ENCODE measurements around the gene SLC4A5. TPM values are rescaled to one million over a fixed set of nuclear protein-coding genes. Genes with fewer than 3 reads are reported as not detected.

SLC4A5 gene
- total and polyA plus RNA-seq, 8 donors: 0.12 to 4.8 (median 0.58) TPM; not detected in 1

DNA sequence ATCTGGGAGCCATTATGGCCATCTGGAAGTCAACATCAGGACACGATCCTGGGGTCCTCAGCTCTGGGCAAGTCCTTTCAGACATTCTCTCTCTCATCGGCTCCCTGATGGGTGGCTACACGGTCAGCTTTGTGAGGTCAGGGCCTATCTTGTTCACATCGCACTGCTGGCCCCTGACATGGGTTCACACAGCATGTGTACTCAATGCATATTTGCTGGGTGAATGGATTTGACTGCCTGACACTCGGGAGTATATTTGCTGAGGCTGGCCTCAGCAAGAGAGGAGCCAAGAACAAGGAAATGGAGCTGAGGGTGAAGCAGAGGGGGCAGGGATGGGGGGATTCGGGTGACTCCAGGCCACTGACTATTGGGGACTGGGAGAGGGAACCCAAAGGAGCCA lies 50.5 kb downstream of the SLC4A5 start:
- Histone ChIP-seq H3K4me1 (peaks cover 5 to 30% (median 16%) of the 10 kb centered on the region in 4 donors), H3K4me3 (no peak overlapping the region), H3K27me3 (no peaks in the 10 kb centered on the region), H3K36me3 (no peaks in the 10 kb centered on the region), H3K9me3 (no peaks in the 10 kb centered on the region), H3K27ac (peak overlapping the region in 4 of 5 donors; percentile 29 to 56 (median 46))
- WGBS, 5 donors: 36 to 76% (median 48%) methylated on average over 4 to 6 of the region's 6 CpGs
- DNase-seq: peak; percentile 40 to 71
- TF ChIP-seq POLR2AphosphoS5 (IDR thresholded peaks at IDR 0.05): peak in 1 of 3 donors; percentile 39
- no peak for TF ChIP-seq POLR2A (IDR thresholded peaks at IDR 0.05)
- intact Hi-C loops (cut with DNase I; ENCODE audit: low total_unique reads): no loop called here

DNA sequence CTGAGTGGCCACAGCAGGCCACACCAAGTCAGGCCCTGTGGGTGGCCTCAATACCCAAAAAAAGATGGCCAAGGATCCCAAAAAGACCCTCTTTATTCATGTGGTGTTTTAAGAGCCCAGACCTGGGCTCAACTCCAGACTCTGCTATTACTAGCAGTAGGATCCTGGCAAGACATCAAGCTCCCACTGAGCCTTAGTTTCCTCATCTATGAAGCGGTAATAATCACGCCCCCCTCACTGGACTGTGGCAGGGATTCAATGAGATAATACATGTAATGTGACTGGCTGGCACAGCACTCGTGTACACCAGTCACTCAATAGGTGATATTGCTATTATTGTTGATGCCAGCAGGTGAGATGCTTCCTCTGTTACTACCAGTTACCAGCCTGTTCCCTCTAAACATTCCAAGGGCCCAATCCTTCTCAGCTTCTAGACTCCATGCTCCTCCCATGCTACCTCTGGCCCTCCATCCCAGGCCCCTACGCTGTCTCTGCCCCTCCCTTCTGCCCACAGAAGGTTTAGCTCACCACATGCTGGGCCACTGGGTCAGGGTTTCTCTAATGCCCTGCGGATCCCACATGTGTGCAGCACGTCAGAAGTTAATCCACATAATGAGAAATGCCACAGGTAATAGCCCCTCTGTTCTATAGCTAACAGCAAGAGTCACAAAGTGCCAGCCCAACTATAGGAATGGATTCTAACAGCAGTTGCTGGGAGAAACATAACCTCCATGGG lies 51.2 kb downstream of the SLC4A5 start:
- Histone ChIP-seq H3K9me3 (no peaks in the 10 kb centered on the region), H3K36me3 (no peaks in the 10 kb centered on the region), H3K4me3 (no peak overlapping the region), H3K27me3 (no peaks in the 10 kb centered on the region), H3K27ac (no peak overlapping the region), H3K4me1 (peaks cover 5 to 30% (median 16%) of the 10 kb centered on the region in 4 donors)
- WGBS, 5 donors: 69 to 89% (median 75%) methylated on average over 6 of the region's 6 CpGs
- intact Hi-C loops (cut with DNase I; ENCODE audit: low total_unique reads): no loop called here
- TF ChIP-seq, protein P1, sequence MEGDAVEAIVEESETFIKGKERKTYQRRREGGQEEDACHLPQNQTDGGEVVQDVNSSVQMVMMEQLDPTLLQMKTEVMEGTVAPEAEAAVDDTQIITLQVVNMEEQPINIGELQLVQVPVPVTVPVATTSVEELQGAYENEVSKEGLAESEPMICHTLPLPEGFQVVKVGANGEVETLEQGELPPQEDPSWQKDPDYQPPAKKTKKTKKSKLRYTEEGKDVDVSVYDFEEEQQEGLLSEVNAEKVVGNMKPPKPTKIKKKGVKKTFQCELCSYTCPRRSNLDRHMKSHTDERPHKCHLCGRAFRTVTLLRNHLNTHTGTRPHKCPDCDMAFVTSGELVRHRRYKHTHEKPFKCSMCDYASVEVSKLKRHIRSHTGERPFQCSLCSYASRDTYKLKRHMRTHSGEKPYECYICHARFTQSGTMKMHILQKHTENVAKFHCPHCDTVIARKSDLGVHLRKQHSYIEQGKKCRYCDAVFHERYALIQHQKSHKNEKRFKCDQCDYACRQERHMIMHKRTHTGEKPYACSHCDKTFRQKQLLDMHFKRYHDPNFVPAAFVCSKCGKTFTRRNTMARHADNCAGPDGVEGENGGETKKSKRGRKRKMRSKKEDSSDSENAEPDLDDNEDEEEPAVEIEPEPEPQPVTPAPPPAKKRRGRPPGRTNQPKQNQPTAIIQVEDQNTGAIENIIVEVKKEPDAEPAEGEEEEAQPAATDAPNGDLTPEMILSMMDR (IDR thresholded peaks at IDR 0.05): no peak
- no peak for DNase-seq

DNA sequence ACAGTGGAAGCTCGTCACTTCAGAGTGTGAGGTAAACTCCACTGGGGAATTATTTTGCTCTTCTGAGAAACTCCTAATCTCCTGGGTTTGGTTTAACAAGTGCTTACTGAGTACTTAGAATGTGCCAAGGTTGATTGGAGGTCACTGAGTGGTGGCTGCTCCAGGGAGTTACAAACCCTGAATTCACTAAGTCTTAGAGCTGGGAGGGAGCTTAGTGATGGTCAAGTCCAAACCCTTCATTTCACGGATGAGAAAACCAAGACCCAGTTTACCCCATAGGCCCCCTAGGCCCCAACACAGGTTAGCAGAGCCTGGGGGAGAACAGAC lies 52.0 kb downstream of the SLC4A5 start:
- 53 to 78% (median 66%) methylated on average over 2 of the region's 2 CpGs for WGBS, 5 donors
- H3K27me3 ChIP-seq: no peaks in the 10 kb centered on the region
- H3K4me1 ChIP-seq: peaks cover 5 to 30% (median 16%) of the 10 kb centered on the region in 4 donors
- TF ChIP-seq POLR2A (IDR thresholded peaks at IDR 0.05): no peak
- TF ChIP-seq POLR2AphosphoS5 (IDR thresholded peaks at IDR 0.05): no peak
- TF ChIP-seq, protein P1 (IDR thresholded peaks at IDR 0.05): no peak
- TF ChIP-seq EP300 (IDR thresholded peaks at IDR 0.05): no peak
- peaks cover 0 to under 1% (median 0%) of the 10 kb centered on the region in 4 donors for H3K36me3 ChIP-seq
- no peak for DNase-seq
- no peaks in the 10 kb centered on the region for H3K9me3 ChIP-seq
- no peak overlapping the region for H3K27ac ChIP-seq
- no peak overlapping the region for H3K4me3 ChIP-seq
- intact Hi-C loops (cut with DNase I; ENCODE audit: low total_unique reads): no loop called here

DNA sequence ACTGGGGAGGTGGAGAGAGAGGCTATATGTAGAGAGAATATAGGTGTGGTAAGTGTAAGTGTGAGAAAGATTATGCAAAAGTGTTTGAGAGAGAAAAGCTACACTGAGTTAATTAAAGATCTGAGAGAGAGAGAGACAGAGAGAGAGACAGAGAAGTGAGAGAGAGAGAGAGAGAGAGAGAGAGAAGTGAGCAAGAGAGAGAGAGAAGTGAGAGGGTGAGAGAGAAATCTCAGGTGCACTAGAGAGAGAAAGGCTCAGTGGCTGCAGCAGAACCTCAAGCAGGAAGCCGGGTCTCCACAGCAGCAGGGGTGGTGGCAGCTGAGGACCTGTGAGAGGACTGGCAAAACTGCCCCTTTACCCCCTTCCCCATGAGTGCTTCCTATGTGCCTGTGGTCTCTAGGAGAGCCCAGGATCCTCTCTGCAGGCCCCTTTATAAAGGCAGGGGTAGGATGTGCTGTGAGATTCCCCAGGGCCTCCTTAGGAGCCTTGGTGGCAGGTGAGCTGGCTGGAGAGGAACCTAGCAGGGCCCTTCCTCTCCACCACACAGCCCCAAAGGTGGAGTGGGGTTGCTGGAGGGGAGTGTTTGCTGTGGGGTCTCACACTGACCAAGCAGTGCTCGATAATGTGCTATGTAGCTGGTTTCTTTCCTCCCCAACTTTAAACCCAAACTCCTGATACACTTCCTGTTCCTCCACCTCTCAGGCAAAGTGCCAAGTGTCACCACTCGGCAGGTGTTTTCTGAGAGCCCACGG lies 52.6 kb downstream of the SLC4A5 start:
- Histone ChIP-seq H3K4me3 (no peak overlapping the region), H3K27ac (no peak overlapping the region)
- intact Hi-C loops (cut with DNase I; ENCODE audit: low total_unique reads): no loop called here

More for the DNA sequence above, 52.6 kb downstream of the SLC4A5 start:
- Histone ChIP-seq H3K4me1 (peaks cover 5 to 30% (median 16%) of the 10 kb centered on the region in 4 donors), H3K9me3 (no peaks in the 10 kb centered on the region), H3K27me3 (no peaks in the 10 kb centered on the region), H3K36me3 (peaks cover 0 to 6% (median 0%) of the 10 kb centered on the region in 4 donors)
- peak; percentile 48 for DNase-seq
- 22 to 48% (median 28%) methylated on average over 4 of the region's 4 CpGs for WGBS, 5 donors
- TF ChIP-seq POLR2AphosphoS5 (IDR thresholded peaks at IDR 0.05) (no peak), EP300 (IDR thresholded peaks at IDR 0.05) (no peak), POLR2A (IDR thresholded peaks at IDR 0.05) (no peak)
- TF ChIP-seq, protein P1 (IDR thresholded peaks at IDR 0.05): no peak
